Pancreas (tissue), 10 donors: ENCODE results near the gene ARID4A. TPM values are rescaled to one million over a fixed set of nuclear protein-coding genes. Genes with fewer than 3 reads are reported as not detected.

Experiments used
- ATAC-seq, 4 donors: fragments of 200-7000 bp; cut with Tn5 transposase; one replicate each; pipeline versions ENCODE4 v1.8.0 to v1.9.1; 2020; ENCODE audit warnings: mild to moderate bottlenecking in 4 of 4, moderate library complexity in 4 of 4
- DNase-seq, 6 donors: peaks; one replicate each; pipeline ENCODE4 v3.0.0-alpha.2; 2020
- FAIRE-seq: peaks from 2 replicates; lab custom pipeline; 2012; peaks lifted over from hg19 to GRCh38; lab: Jason Lieb, UNC
- H3K27ac ChIP-seq, 4 donors: fragments of 200-600 bp; sonication (generic); 1 replicate in 3 of 4; 2 replicates in 1 of 4; pipeline versions ENCODE4 v1.5.0 to v1.8.0; 2020
- H3K27me3 ChIP-seq, 4 donors: fragments of 200-600 bp; one replicate each; pipeline ENCODE4 v1.8.0; 2021
- H3K36me3 ChIP-seq, 3 donors: fragments of 200-600 bp; sonication (generic) in 1 of 3; one replicate each; pipeline versions ENCODE4 v1.5.0 to v1.8.0; 2020 to 2021
- H3K4me1 ChIP-seq, 3 donors: fragments of 200-600 bp; one replicate each; pipeline ENCODE4 v1.8.0; 2021
- H3K4me3 ChIP-seq, 4 donors: fragments of 200-600 bp; sonication (generic) in 2 of 4; one replicate each; pipeline versions ENCODE4 v1.5.0 to v1.8.0; 2020 to 2021
- H3K9me3 ChIP-seq, 4 donors: fragments of 200-600 bp; one replicate each; pipeline ENCODE4 v1.8.0; 2021
- CTCF ChIP-seq, 4 donors: fragments of 200-600 bp; sonication (generic) in 3 of 4; IDR thresholded peaks; one replicate each; pipeline versions ENCODE4 v1.5.0 to v1.8.0; 2021; ENCODE audit warnings: antibody characterized with exemption in 4 of 4
- WGBS, 2 donors: extraction: QIAGEN DNeasy Blood & Tissue Kit; methylation state at CpG; one replicate each; pipeline ENCODE4 v1.1.7; 2013; 5-methylcytosine and 5-hydroxymethylcytosine counted together
- intact Hi-C, 3 donors: fragments of 100-400 bp; cut with DNase I; formaldehyde crosslinking; loops; one replicate each; pipeline versions ENCODE4 v1.11.1 to v1.14.2; 2022
- polyA plus RNA-seq, 2 donors: library from polyadenylated mRNA; stranded (reverse); fragments of 200-250 nt; gene quantifications; one replicate each; pipeline ENCODE4 v1.2.3, GENCODE V29; 2013
- total RNA-seq, 6 donors: library from RNA; stranded (reverse); fragmentation: NEBNext Ultra II Directional in 4 of 6; extraction: Animal tissue kit (Norgen Biotek cat#: 25700) in 4 of 6; gene quantifications; one replicate each; pipeline versions ENCODE4 v1.2.1 to v1.2.4, GENCODE V29; 2021 to 2023
- donor health status: healthy with polysubstance abuse.
- donor health status: DM: no; HTN: no; CAD: no; lungs with moderate emphysema.
- donor health status: DM: no; HTN: no; CAD: no.
- donor health status: control.
- donor health status: control.
- donor health status: Bipolar disorder and iron deficiency.
- donor health status: DM: yes; HTN: yes; CAD: no.
- donor health status: DM: no; HTN: no; CAD: no.
- donor health status: DM: no; HTN: no; CAD: no.
- donor health status: DM: yes; HTN: yes; CAD: no.

Gene ARID4A
- total and polyA plus RNA-seq, 8 donors, result 5.5 to 20.2 (median 11.3) TPM

GRCh38 chr14:58265401-58265800 lies 33.0 kb upstream of the ARID4A start:
- ATAC-seq (no peak), FAIRE-seq (no peak), DNase-seq (no peak)
- TF ChIP-seq CTCF (IDR thresholded peaks at IDR 0.05), result no peak
- Histone ChIP-seq H3K4me1 (no peaks in the 10 kb centered on the region), H3K27ac (no peak overlapping the region), H3K36me3 (peaks cover 2 to 61% (median 10%) of the 10 kb centered on the region in 3 donors), H3K4me3 (no peak overlapping the region), H3K9me3 (no peaks in the 10 kb centered on the region), H3K27me3 (no peaks in the 10 kb centered on the region)
- intact Hi-C loops, result no loop called here

GRCh38 chr14:58270628-58271027 lies 27.7 kb upstream of the ARID4A start:
- Histone ChIP-seq H3K4me1 (peaks cover 8 to 18% (median 17%) of the 10 kb centered on the region in 3 donors), H3K36me3 (peaks cover 2 to 36% (median 10%) of the 10 kb centered on the region in 3 donors), H3K27ac (no peak overlapping the region), H3K9me3 (no peaks in the 10 kb centered on the region), H3K4me3 (no peak overlapping the region), H3K27me3 (no peaks in the 10 kb centered on the region)
- 53 to 61% methylated on average over 2 of the region's 2 CpGs for WGBS, 2 donors
- no peak for ATAC-seq
- FAIRE-seq, result no peak
- no peak for DNase-seq
- no peak for TF ChIP-seq CTCF (IDR thresholded peaks at IDR 0.05)
- intact Hi-C loops, result no loop called here

GRCh38 chr14:58272588-58273372 lies 25.6 kb upstream of the ARID4A start:
- FAIRE-seq, result peak; percentile 41
- peak in 1 of 4 donors; percentile 10 for TF ChIP-seq CTCF (IDR thresholded peaks at IDR 0.05)
- Histone ChIP-seq H3K27me3 (no peaks in the 10 kb centered on the region), H3K9me3 (no peaks in the 10 kb centered on the region), H3K36me3 (peaks cover 0 to 22% (median 4%) of the 10 kb centered on the region in 3 donors), H3K4me1 (peaks cover 12 to 21% (median 18%) of the 10 kb centered on the region in 3 donors), H3K27ac (peak overlapping the region in 1 of 4 donors; percentile 44), H3K4me3 (no peak overlapping the region)
- DNase-seq, result peak in 2 of 6 donors; percentile 34 to 48
- ATAC-seq, result peak; percentile 79 to 92 (median 85)
- 47 to 48% methylated on average over 4 of the region's 4 CpGs for WGBS, 2 donors
- intact Hi-C loops, result no loop called here

GRCh38 chr14:58274881-58275280 lies 23.5 kb upstream of the ARID4A start:
- Histone ChIP-seq H3K27me3 (no peaks in the 10 kb centered on the region), H3K9me3 (no peaks in the 10 kb centered on the region), H3K4me1 (peaks cover 12 to 21% (median 18%) of the 10 kb centered on the region in 3 donors), H3K27ac (no peak overlapping the region), H3K36me3 (peaks cover 0 to 8% (median 0%) of the 10 kb centered on the region in 3 donors), H3K4me3 (no peak overlapping the region)
- ATAC-seq (no peak), DNase-seq (no peak), FAIRE-seq (no peak)
- no peak for TF ChIP-seq CTCF (IDR thresholded peaks at IDR 0.05)
- intact Hi-C loops, result no loop called here
